Spleen (tissue), 7 donors: ENCODE data around the gene CS.

Source experiments
- CTCF ChIP-seq, 11 experiments: fragments of 200-600 bp in 7 of 11; fragments of 450-650 bp in 4 of 11; sonication (generic) in 4 of 11; IDR thresholded peaks in 8 of 11; conservative IDR thresholded peaks in 3 of 11; 1 replicate in 7 of 11; 2 replicates in 4 of 11; pipeline versions ENCODE4 v1.4.0 to v1.8.0; 2016 to 2021; ENCODE audit warnings: antibody characterized with exemption in 11 of 11, inconsistent platforms in 4 of 11, mild to moderate bottlenecking in 1 of 11
- POLR2A ChIP-seq, 3 donors: fragments of 450-650 bp; IDR thresholded peaks; one replicate each; pipeline ENCODE4 v1.5.1; 2017; ENCODE audit warnings: antibody characterized with exemption in 3 of 3, mild to moderate bottlenecking in 1 of 3
- POLR2AphosphoS5 ChIP-seq, 3 donors: sonication (generic); formaldehyde crosslinking; IDR thresholded peaks; one replicate each; pipeline ENCODE4 v1.5.1; 2017; ENCODE audit warnings: antibody characterized with exemption in 3 of 3
- donor health status: DM: no; HTN: no; CAD: no; lungs with moderate emphysema.
- donor health status: DM: no; HTN: no; CAD: no.
- donor health status: DM: no; HTN: no; CAD: no.

DNA sequence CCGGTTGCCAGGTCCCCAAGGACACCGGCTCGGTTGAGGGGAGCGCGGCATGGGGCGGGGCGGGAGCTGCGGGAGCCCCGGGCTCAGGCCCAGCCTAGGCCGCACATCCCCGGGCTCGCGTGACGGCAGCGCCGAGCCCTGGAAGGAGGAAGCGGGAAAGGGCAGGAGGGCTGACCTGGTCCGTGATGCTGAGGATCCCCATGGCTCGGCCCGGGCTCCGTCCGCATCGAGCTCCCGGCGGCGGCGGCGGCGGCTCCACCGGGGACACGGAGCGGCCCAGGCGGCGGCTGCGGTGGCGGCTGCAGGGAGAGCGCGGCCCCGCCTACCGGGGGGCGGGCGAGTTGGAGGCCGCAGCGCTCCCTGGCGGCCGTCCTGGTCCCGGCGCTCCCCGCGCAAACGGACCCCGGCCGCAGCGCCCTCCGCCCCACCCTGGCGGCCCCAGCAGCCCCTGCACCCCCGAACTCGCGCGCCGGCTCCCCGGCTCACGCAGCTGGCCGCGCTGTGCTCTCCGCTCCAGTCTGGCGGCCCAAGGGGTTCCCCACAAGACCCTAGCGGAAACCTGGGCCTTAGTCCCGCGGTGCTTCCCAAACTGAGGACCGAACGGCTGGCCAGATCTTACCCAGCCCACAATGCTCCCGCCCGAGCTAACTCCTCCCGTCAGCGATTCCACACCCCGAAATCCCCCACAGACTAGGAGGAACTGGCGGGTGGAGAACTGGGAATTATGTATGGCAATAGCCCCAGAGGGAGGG is 41.9 kb downstream of the CS start, which contains the start of gene ANKRD52:
- TF ChIP-seq CTCF (IDR thresholded peaks at IDR 0.05 in 8 of 11, conservative IDR thresholded peaks at IDR 0.05 in 3 of 11) (peak in 10 of 11 experiments; percentile 36 to 93 (median 85)), POLR2A (IDR thresholded peaks at IDR 0.05) (peak in 1 of 3 donors; percentile 18), POLR2AphosphoS5 (IDR thresholded peaks at IDR 0.05) (peak; percentile 66 to 76 (median 76))
